GM23248 (cell line): ENCODE results near the gene THSD4. TPM values are rescaled to one million over a fixed set of nuclear protein-coding genes. Genes with fewer than 3 reads are reported as not detected.

Source experiments
- DNase-seq: peaks from one replicate; pipeline ENCODE4 v3.0.0-alpha.2; 2015
- H2AFZ ChIP-seq: fragments of 200-600 bp; sonication (generic); 2 replicates; pipeline ENCODE4 v1.6.1; 2016; ENCODE audit warnings: antibody characterized with exemption
- H3F3A ChIP-seq: fragments of 200-600 bp; sonication (generic); 2 replicates; pipeline ENCODE4 v1.6.1; 2016; ENCODE audit warnings: mild to moderate bottlenecking, antibody characterized with exemption, mixed run types; ENCODE audit not compliant: insufficient read depth
- H3K27ac ChIP-seq: fragments of 200-600 bp; sonication (generic); 2 replicates; pipeline ENCODE4 v1.5.1; 2016; ENCODE audit warnings: mild to moderate bottlenecking
- H3K27me3 ChIP-seq: fragments of 200-600 bp; sonication (generic); replicated peaks from 2 replicates; pipeline ENCODE4 v1.6.1; 2016; ENCODE audit warnings: mild to moderate bottlenecking; ENCODE audit not compliant: insufficient read depth
- H3K36me3 ChIP-seq: fragments of 200-600 bp; sonication (generic); 2 replicates; pipeline ENCODE4 v1.6.1; 2016; ENCODE audit warnings: low read depth, mild to moderate bottlenecking
- H3K4me1 ChIP-seq: fragments of 200-600 bp; sonication (generic); 2 replicates; pipeline ENCODE4 v1.6.1; 2016; ENCODE audit warnings: mild to moderate bottlenecking; ENCODE audit not compliant: insufficient read depth
- H3K4me2 ChIP-seq: fragments of 200-600 bp; sonication (generic); one replicate; pipeline ENCODE4 v1.6.1; 2016; ENCODE audit warnings: mild to moderate bottlenecking; ENCODE audit not compliant: unreplicated experiment
- H3K4me3 ChIP-seq: fragments of 200-600 bp; sonication (generic); 2 replicates; pipeline ENCODE4 v1.5.1; 2016; ENCODE audit warnings: mild to moderate bottlenecking
- H3K79me2 ChIP-seq: fragments of 200-600 bp; sonication (generic); 2 replicates; pipeline ENCODE4 v1.6.1; 2016; ENCODE audit warnings: mild to moderate bottlenecking; ENCODE audit not compliant: insufficient read depth
- H3K9ac ChIP-seq: fragments of 200-600 bp; sonication (generic); 2 replicates; pipeline ENCODE4 v1.6.1; 2016; ENCODE audit warnings: mild to moderate bottlenecking
- H3K9me2 ChIP-seq: fragments of 200-600 bp; sonication (generic); 2 replicates; pipeline ENCODE4 v1.6.1; 2016; ENCODE audit warnings: mixed run types, mild to moderate bottlenecking, moderate library complexity; ENCODE audit not compliant: insufficient read depth
- H3K9me3 ChIP-seq: fragments of 200-600 bp; sonication (generic); one replicate; pipeline ENCODE4 v1.6.1; 2017; ENCODE audit warnings: low read depth
- H4K20me1 ChIP-seq: fragments of 200-600 bp; sonication (generic); 2 replicates; pipeline ENCODE4 v1.6.0; 2016; ENCODE audit not compliant: insufficient read depth
- EZH2 ChIP-seq: fragments of 200-600 bp; sonication (generic); IDR thresholded peaks from 2 replicates; pipeline ENCODE4 v1.6.1; 2018; ENCODE audit warnings: antibody characterized with exemption, mild to moderate bottlenecking; ENCODE audit not compliant: insufficient read depth, poor library complexity, severe bottlenecking
- EZH2phosphoT487 ChIP-seq: fragments of 200-600 bp; sonication (generic); IDR thresholded peaks from 2 replicates; pipeline ENCODE4 v1.6.1; 2018; ENCODE audit warnings: antibody characterized with exemption, moderate library complexity, mild to moderate bottlenecking, low read depth; ENCODE audit not compliant: insufficient read depth
- WGBS, 2 experiments: methylation state at CpG; one replicate each; pipeline ENCODE4 v1.1.6; 2015 to 2017; ENCODE audit warnings: low lambda C conversion rate in 2 of 2, low coverage in 1 of 2; ENCODE audit errors: missing lambda C conversion rate in 2 of 2; 5-methylcytosine and 5-hydroxymethylcytosine counted together
- in situ Hi-C: fragments of 300-500 bp; cut with MboI; formaldehyde crosslinking; loops from 2 replicates; pipeline ENCODE4 v1.15.0; 2020
- polyA plus RNA-seq: library from polyadenylated mRNA; unstranded; fragments of >200 nt; fragmentation: Nextera tagmentation; extraction: Ambion mirVana; gene quantifications from 2 replicates; pipeline ENCODE4 v1.2.1, GENCODE V29; 2016
- total RNA-seq: library from RNA; depleted of rRNA; stranded (reverse); fragments of >200 nt; shearing (Covaris generic); gene quantifications from 2 replicates; pipeline ENCODE4 v1.2.3, GENCODE V29; 2014

The THSD4 gene
- total and polyA plus RNA-seq, 2 experiments from 2014 or later = 14.2 to 58.9 TPM

DNA sequence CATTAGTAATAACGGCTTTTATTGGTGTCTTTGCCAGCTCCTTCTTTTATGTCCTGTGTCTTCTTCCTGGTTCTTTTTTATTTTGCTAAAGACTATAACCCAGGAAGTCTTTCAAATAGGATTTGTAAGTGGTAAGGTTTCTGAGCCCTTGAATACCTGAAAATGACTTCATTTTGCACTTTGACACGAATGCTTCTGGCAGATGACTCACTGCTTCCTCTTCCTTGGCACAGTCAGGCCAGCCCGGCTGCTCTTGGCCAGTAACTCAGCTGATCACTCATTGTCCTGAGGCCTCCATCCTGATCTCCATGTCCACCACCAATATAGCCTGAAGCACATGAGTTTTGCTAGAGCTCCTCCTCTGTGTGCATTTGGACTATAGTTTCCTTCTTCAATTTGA, 646.4 kb downstream of the THSD4 start:
- H3K9me2 ChIP-seq = no peaks in the 10 kb centered on the region
- 0% methylated on average over 3 of the region's 3 CpGs for WGBS, 2 experiments
- no peaks in the 10 kb centered on the region for H3K27me3 ChIP-seq
- no peaks in the 10 kb centered on the region for H3K79me2 ChIP-seq
- H3K4me1 ChIP-seq = peaks cover 15% of the 10 kb centered on the region
- peak overlapping the region; percentile 43 for H3K4me2 ChIP-seq
- no peaks in the 10 kb centered on the region for H3K9me3 ChIP-seq
- H3K27ac ChIP-seq = peak overlapping the region; percentile 46
- H3K36me3 ChIP-seq = peaks cover 8% of the 10 kb centered on the region; the same call in 1 of the 2 replicates
- peaks cover 13% of the 10 kb centered on the region for H3F3A ChIP-seq
- TF ChIP-seq EZH2 = no peak
- TF ChIP-seq EZH2phosphoT487 = no peak
- H3K4me3 ChIP-seq = no peak overlapping the region
- H3K9ac ChIP-seq = no peak overlapping the region
- H4K20me1 ChIP-seq = no peaks in the 10 kb centered on the region
- H2AFZ ChIP-seq = no peak overlapping the region
- peak; percentile 94 for DNase-seq
- in situ Hi-C loops = no loop called here

DNA sequence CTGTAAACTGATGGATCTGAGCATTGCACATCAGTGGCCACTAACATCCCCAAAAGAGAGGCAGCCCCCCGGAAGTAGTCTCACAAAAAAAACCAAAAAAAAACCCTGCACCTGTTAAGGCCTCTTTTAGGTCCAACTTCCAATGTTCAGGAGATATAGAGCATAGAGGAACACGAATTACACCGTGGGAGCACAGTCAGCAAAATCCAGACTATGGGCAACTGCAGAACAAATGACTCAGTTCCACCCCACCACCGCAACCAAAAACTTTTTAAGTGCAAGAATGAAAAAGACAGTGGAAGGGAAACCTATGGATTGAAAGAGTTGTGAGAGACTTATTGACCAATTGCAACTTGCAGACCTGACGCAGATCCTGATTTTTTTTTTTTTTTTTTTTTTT, 652.9 kb downstream of the THSD4 start:
- DNase-seq = no peak
- Histone ChIP-seq H3K27ac (no peak overlapping the region), H3K27me3 (no peaks in the 10 kb centered on the region), H3K4me2 (no peak overlapping the region), H3K36me3 (peaks cover 13% of the 10 kb centered on the region), H3K9me2 (no peaks in the 10 kb centered on the region), H2AFZ (no peak overlapping the region), H3K9ac (no peak overlapping the region), H3K4me1 (no peaks in the 10 kb centered on the region), H3K79me2 (no peaks in the 10 kb centered on the region), H3F3A (no peaks in the 10 kb centered on the region), H3K4me3 (no peak overlapping the region), H4K20me1 (no peaks in the 10 kb centered on the region), H3K9me3 (no peaks in the 10 kb centered on the region)
- WGBS, 2 experiments = 85 to 86% methylated on average over 5 of the region's 5 CpGs
- in situ Hi-C loops = no loop called here
- no peak for TF ChIP-seq EZH2

DNA sequence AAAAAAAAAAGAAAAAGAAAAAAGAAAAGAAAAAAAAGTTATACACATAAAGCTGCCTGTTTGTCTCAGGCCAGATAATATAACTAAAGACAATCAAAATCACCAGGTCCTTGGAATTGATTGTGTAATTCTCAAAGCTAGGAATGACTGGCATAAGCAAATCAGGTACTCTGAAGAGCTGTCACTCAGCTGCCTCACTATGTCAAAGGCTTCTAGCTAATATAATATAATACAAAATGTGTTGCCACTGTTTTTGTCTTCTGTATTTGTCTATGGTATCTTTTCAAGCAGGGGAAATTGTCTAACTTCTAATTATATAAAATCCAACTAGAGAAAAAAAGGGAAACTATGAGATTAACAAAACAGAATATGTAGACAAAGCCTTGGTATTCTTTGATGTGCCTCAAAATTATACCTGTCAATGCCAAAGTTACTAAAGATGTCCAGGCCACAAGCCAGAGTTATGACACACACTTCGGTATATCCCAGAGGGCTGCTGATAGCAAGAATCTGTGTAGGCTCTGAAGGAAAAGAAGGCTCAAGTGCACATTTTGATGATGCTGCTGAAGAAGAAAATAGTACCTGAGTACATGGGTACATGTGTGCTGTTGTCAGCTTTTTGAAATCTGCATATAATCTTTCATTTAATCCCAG, 658.1 kb downstream of the THSD4 start:
- in situ Hi-C loops = no loop called here
- Histone ChIP-seq H3K27me3 (no peaks in the 10 kb centered on the region), H2AFZ (no peak overlapping the region), H3K4me1 (0 out of 2 replicates have a peak, but pooled peaks cover 7% of the 10 kb centered on the region), H3K4me2 (no peak overlapping the region), H3K9me3 (no peaks in the 10 kb centered on the region), H3K4me3 (no peak overlapping the region), H3K36me3 (peaks cover 10% of the 10 kb centered on the region; the same call in 1 of the 2 replicates), H3F3A (no peaks in the 10 kb centered on the region), H3K79me2 (no peaks in the 10 kb centered on the region), H3K9ac (no peak overlapping the region), H3K9me2 (no peaks in the 10 kb centered on the region), H4K20me1 (no peaks in the 10 kb centered on the region), H3K27ac (no peak overlapping the region)
- TF ChIP-seq EZH2phosphoT487 (no peak), EZH2 (no peak)
- no peak for DNase-seq
- 92 to 100% methylated on average over 1 of the region's 1 CpG for WGBS, 2 experiments

DNA sequence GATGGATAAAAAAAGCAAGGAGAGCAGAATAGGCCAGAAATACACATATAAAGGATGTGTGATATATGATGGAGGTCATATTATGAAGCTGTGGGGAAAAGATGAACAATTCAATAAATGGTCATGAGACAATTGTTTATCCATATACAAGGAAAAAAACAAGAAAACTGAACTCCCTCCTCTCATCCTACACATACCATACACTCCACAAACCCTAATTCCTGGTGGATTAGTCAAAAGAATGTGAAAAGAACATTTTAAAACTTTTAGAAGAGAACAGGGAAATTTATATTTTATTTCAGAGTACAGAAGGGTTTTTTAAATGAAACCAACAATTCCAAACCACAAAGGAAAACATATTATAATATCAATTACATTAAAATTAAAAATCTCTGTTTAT, 660.6 kb downstream of the THSD4 start:
- in situ Hi-C loops = no loop called here
- Histone ChIP-seq H3K27me3 (no peaks in the 10 kb centered on the region), H3K4me1 (peaks cover 17% of the 10 kb centered on the region), H2AFZ (no peak overlapping the region), H3K9me3 (no peaks in the 10 kb centered on the region), H3K36me3 (peaks cover 10% of the 10 kb centered on the region; the same call in 1 of the 2 replicates), H3K9me2 (no peaks in the 10 kb centered on the region), H3K9ac (no peak overlapping the region), H3K4me2 (peak overlapping the region; percentile 2), H3K79me2 (no peaks in the 10 kb centered on the region), H4K20me1 (no peaks in the 10 kb centered on the region), H3K4me3 (no peak overlapping the region), H3K27ac (no peak overlapping the region), H3F3A (peaks cover 8% of the 10 kb centered on the region)
- no peak for TF ChIP-seq EZH2
- DNase-seq = peak; percentile 24

DNA sequence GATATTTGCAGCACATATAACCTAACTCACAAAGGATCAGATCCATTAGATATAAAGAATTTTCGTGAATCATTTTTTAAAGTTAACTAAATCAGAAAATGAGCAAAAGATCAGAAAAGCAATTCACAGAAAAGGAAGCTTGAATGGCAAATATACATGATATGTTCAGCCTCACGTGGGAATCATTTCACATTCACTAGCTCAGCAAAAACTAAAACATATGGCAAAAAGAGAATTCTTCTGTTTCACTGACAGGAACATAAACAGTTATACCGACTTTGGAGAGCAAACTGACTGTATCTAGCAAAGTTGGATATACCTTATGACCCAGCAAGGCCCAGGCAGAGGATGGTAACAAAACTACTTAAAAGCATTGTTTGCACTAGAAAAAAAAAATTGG, 661.0 kb downstream of the THSD4 start:
- Histone ChIP-seq H2AFZ (no peak overlapping the region), H4K20me1 (no peaks in the 10 kb centered on the region), H3K9me2 (no peaks in the 10 kb centered on the region), H3K27ac (no peak overlapping the region), H3K79me2 (no peaks in the 10 kb centered on the region), H3K4me2 (peak overlapping the region; percentile 2), H3K27me3 (no peaks in the 10 kb centered on the region), H3F3A (peaks cover 13% of the 10 kb centered on the region), H3K4me3 (no peak overlapping the region), H3K4me1 (peaks cover 22% of the 10 kb centered on the region), H3K9ac (no peak overlapping the region), H3K36me3 (peaks cover 6% of the 10 kb centered on the region; the same call in 1 of the 2 replicates), H3K9me3 (no peaks in the 10 kb centered on the region)
- no peak for DNase-seq
- TF ChIP-seq EZH2 = no peak
- TF ChIP-seq EZH2phosphoT487 = no peak
- in situ Hi-C loops = no loop called here
- 74 to 90% methylated on average over 3 of the region's 3 CpGs for WGBS, 2 experiments
